ENCODE measurements around the gene A4GNT.
A peak's percentile ranks its signal among the peaks of the same experiment; 100 is the strongest.
"Not testable (repeated sequence)": the region's sequence is repeated elsewhere in the genome, so short reads cannot be mapped to it uniquely, and the experiment has no call there.

The A4GNT gene

DNA sequence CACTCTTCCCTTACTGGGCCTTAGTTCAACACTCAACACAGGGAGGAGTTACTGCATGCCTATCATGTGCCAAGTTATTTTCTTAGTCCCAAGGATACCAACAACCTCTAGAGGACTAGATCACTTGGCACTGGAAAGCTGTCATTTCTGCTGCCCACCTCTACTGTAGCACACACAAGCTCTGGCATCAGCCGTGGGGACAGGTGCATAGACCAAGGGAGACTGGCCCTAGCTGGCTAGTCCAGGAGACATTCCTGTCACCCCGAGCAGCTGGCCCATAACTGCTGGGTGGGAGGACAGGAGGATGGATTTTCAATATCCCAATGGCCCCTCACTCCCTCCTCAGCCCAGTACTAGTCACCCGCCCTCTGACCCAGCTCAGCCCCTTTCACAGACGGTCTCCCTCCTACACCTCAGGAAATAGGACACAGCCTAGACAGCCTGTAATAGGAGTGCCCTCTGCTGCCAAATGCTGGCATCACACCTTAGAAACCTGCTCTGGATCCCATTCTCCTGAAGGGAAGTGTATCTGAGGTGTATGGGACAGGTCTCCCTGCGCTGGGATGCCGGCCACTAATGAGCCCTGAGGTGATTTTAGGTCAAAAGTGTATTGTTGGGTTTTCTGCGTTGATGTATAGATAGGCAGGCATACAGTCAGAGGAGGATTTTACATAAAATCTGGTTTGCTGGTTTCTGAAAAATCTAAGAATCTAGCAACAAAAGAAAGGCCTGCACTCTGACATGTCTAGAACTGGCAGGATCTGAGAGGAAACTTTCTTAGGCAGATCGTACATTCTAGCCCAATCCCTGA lies 13.4 kb downstream of the A4GNT start:
- peak; percentile 30 to 35 for DNase-seq (ENCODE audit: low read depth in 2 of 2)

- peak in 1 of 2 donors; percentile 31 for DNase-seq (ENCODE audit: low read depth in 2 of 2)
Measured at GRCh38 chr3:138114988-138115971, 16.9 kb downstream of the A4GNT start, which contains the start of gene DZIP1L. DZIP1L (minus strand) TSS chr3:138115608; CDS start chr3:138103971, 11,637 bp downstream.

DNA sequence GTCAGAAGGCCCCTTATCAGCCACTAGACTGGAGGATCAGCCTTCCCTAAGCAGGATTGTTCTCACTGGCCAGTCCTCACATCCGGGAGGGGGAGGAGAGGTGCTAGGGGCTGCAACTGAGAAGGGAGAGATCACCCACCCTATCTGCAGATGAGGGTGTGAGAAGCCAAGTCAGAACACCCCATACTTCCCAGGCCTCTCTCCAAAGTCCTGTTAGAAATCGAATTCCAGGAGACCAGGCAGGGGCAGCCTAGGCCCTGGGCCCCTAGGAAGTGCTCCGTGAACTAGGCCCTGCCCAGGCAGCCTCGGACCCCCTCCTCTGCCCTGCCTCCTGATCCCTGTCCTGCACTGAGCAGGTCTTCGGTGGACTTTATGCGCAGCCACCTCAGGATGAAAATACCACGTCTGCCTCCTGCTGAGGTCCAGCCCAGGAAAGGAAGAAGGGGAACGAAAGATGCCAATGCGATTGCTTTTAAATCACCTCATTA lies 17.7 kb downstream of the A4GNT start:
- no peak for DNase-seq (ENCODE audit: low read depth in 2 of 2)

DNA sequence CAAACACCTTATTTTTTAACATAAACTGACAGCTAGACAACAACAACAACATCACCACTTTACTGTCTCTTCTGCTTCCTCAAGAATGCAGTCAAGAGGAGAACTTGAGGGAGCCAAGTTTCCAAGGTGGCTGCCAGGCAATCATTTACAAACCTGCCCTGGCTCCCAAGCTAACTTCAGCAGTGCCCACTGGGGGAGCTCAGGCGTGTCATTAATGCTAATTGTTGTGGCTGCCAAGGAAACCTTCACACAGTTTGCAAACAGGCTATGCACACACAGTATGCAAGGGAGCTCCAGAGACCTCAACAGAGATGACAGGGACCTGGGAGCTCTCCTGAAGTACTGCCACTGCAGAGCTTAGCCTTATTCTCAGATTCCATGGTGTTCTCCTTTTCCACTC lies 18.9 kb downstream of the A4GNT start:
- DNase-seq (ENCODE audit: low read depth in 2 of 2), result no peak

GRCh38 chr3:138112362-138112761 lies 19.8 kb downstream of the A4GNT start:
- no peak for DNase-seq (ENCODE audit: low read depth in 2 of 2)

- no peak for DNase-seq (ENCODE audit: low read depth in 2 of 2)
Measured at GRCh38 chr3:138105598-138105997, 26.6 kb downstream of the A4GNT start.

- DNase-seq (ENCODE audit: low read depth in 2 of 2), result no peak
Measured at GRCh38 chr3:138103466-138103865, 28.7 kb downstream of the A4GNT start.

GRCh38 chr3:138101351-138101940 lies 30.7 kb downstream of the A4GNT start:
- DNase-seq (ENCODE audit: low read depth in 2 of 2), result not testable (repeated sequence)

DNA sequence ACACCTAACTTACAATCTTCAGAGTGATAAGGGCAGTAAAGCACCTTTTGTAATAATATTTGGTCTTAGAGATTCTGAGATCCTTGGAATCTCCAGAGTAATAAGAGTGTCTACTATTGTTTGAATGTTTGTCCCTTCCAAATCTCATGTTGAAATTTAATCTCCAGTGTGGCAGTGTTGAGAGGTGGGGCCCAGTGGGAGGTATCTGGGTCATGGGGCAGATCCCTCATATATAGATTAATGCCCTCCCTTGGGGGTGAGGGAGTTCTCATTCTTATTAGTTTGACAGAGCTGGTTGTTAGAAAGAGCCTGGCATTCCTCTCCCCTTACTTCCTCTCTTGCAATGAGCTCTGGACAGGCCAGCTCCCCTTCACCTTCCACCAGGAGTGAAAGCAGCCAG lies 32.8 kb downstream of the A4GNT start:
- DNase-seq (ENCODE audit: low read depth in 2 of 2), result no peak

GRCh38 chr3:138097192-138098172 lies 34.7 kb downstream of the A4GNT start:
- DNase-seq (ENCODE audit: low read depth in 2 of 2), result no peak

DNA sequence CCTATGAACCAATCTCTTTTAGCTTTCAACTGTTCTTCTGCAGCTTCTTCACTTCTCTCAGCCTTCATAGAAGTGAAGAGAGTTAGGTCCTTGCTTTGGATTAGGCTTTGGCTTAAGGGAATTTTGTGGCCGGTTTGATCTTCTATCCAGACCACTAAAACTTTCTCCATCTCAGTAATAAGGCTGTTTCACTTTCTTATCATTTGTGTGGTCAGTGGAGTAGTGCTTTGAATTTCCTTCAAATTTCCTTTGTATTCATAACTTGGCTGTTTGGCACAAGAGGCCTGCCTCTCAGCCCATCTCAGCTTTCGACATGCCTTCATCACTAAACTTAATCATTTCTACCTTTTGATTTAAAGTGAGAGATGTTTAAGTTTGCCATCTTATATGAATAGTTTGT lies 38.5 kb downstream of the A4GNT start:
- DNase-seq (ENCODE audit: low read depth in 2 of 2), result no peak

GRCh38 chr3:138092023-138092422 lies 40.2 kb downstream of the A4GNT start:
- DNase-seq (ENCODE audit: low read depth in 2 of 2), result no peak

GRCh38 chr3:138089091-138089490 lies 43.1 kb downstream of the A4GNT start:
- no peak for DNase-seq (ENCODE audit: low read depth in 2 of 2)

DNA sequence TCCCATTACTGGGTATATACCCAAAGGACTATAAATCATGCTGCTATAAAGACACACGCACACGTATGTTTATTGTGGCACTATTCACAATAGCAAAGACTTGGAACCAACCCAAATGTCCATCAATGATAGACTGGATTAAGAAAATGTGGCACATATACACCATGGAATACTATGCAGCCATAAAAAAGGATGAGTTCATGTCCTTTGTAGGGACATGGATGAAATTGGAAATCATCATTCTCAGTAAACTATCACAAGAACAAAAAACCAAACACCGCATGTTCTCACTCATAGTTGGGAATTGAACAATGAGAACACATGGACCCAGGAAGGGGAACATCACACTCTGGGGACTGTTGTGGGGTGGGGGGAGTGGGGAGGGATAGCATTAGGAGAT lies 46.4 kb downstream of the A4GNT start:
- DNase-seq (ENCODE audit: low read depth in 2 of 2), result not testable (repeated sequence)

DNA sequence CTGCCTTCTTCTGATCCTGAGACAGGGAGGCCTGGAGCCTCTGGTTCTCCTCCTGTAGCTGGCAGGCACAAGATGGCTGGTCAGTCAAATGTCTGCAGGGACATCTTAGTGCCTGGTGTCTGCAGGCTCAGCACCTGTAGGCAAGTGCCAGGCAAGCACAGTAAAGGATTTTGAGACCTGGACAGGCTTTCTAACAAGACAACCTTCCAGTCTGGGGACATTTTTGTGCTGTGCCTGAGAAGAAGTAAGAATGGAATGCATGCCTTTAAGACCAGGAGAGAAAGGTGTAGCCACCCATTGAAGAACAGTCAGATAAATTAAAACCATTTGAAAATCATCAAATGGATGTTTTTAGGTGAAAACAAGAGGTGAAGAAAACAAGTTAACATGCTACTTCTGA lies 48.0 kb downstream of the A4GNT start:
- DNase-seq (ENCODE audit: low read depth in 2 of 2), result no peak

GRCh38 chr3:138082992-138083386 lies 49.2 kb downstream of the A4GNT start:
- no peak for DNase-seq (ENCODE audit: low read depth in 2 of 2)

DNA sequence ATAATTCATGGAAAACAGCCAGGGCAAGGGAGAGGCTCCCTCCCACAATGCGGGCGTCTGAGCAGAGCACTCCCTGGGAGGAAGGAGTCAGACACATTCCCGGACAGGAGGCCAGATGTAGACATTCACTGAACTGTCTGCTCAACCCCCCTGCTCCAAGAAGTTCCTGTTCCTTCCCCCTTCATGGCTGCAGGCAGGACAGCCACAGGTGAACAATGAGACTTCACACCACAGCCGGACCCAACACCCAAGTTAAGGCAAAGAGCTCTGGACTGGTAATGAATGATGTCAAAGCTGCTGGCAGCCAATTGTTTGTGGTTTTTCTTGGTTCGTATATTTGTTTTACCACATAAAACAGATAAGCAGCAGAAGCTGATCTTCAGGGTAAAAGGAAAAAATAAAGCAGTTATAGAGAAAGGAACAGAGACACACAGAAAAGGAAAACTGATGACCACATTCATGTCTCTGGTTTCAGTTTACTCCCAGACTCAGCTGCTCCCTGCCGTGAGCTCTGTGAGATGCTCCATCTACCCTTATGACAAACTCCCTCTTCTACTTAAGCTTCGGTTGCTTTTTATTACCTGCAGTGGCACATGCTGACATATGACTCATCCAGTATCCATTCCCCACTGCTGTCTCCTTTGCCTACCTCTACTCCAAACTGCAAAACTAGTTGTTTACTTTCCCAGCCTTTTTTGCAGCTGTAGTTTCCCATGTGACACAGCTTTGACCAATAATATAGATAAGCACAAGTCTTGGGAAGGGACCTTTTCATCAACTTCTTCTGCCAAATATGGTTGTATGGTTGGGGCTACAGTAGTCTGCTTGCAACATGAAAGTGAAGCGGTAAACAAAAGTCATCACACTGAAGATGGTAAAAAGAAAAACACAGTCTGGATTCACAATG lies 49.9 kb downstream of the A4GNT start:
- DNase-seq (ENCODE audit: low read depth in 2 of 2), result no peak

DNA sequence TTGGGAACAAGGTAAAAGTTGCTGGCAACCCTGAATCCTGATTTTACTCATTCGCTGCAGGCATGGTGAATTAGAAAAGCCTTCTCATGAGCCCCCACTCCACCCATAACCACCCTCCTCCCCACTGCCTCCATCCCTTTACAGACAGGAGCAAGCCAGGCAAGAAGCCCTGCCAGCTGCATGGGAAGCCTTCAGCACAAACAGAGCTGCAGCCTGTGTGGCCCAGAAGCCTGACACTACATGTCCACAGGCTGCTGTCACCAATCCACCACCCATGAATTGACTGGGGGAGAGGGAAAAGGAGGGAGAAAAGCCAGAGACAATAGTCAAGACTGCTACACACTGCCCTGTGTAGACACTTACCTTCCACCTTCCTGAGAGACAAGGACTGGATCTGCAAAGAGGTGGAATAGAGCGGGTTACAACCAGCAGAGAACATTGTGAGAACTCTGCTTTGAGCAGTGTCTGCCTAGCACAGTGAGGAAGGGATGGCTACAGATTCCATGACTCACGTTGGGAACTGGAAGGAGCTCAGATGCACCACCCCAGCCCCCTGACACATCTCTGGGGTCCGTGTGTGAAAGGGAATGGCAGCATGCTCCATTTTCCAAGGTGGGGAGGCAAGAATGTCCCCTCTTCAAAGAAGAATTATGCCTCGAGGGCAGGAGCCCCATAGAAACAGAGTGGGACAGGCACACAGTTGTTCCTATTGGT lies 50.7 kb downstream of the A4GNT start:
- DNase-seq (ENCODE audit: low read depth in 2 of 2), result no peak

DNA sequence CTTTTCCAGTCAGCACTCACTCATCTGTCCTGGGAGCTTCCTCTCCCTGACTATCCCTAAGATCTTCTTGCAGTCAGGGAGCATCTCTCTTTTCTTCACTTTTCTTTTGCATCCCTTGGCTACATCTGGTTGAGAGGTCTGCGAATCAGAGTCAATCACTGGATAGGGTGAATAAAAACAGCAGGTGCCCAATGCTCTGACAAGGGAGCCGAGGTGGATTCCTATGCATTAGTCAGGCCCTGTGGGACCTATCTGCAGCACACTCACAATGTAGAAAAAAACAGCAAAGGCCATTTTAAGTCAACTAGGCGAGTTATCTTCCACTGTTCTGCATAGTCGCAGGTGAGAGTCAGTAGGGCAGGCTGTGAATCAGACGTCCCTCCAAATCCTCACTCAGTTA lies 52.3 kb downstream of the A4GNT start:
- no peak for DNase-seq (ENCODE audit: low read depth in 2 of 2)

Data from stimulated activated CD4-positive, alpha-beta T cell treated with anti-CD3 and anti-CD28 coated beads, Interleukin-1b, Interleukin-23, amount 100 ng/mL, for 4 hours (primary cell).